Measurements from ENCODE around the gene RPS15.

The RPS15 gene

DNA sequence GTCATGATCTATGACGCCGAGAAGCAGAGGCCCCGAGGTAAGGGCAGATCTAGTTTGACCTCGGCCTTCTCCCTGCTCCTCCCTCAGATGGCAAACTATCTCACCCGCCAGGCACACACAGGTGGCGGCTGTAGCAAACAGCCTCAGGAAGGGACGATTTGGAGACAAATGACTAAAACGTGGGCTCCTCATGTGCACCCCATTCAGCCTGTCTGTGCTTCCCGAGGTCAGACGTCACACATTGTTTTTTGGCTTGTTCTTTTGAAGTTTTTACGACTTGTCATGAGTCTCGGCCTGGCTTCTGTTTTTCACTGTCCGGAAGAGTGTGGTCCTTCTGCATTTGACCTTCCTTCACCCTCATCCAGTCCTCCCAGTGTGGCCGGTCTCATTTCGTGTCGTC lies 15.8 kb upstream of the RPS15 start:
- peaks cover 89% of the 10 kb centered on the region for H3K36me3 ChIP-seq
- TF ChIP-seq, protein P1, sequence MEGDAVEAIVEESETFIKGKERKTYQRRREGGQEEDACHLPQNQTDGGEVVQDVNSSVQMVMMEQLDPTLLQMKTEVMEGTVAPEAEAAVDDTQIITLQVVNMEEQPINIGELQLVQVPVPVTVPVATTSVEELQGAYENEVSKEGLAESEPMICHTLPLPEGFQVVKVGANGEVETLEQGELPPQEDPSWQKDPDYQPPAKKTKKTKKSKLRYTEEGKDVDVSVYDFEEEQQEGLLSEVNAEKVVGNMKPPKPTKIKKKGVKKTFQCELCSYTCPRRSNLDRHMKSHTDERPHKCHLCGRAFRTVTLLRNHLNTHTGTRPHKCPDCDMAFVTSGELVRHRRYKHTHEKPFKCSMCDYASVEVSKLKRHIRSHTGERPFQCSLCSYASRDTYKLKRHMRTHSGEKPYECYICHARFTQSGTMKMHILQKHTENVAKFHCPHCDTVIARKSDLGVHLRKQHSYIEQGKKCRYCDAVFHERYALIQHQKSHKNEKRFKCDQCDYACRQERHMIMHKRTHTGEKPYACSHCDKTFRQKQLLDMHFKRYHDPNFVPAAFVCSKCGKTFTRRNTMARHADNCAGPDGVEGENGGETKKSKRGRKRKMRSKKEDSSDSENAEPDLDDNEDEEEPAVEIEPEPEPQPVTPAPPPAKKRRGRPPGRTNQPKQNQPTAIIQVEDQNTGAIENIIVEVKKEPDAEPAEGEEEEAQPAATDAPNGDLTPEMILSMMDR (IDR thresholded peaks at IDR 0.05; ENCODE audit: low read depth, low read length), result no peak
- no peaks in the 10 kb centered on the region for H3K27me3 ChIP-seq
- H3K9me3 ChIP-seq, result no peaks in the 10 kb centered on the region
- H3K4me3 ChIP-seq (ENCODE audit: low read depth, low read length), result no peak overlapping the region
- DNase-seq, result no peak
- H3K4me1 ChIP-seq, result no peaks in the 10 kb centered on the region; the same call in 1 of the 2 replicates

DNA sequence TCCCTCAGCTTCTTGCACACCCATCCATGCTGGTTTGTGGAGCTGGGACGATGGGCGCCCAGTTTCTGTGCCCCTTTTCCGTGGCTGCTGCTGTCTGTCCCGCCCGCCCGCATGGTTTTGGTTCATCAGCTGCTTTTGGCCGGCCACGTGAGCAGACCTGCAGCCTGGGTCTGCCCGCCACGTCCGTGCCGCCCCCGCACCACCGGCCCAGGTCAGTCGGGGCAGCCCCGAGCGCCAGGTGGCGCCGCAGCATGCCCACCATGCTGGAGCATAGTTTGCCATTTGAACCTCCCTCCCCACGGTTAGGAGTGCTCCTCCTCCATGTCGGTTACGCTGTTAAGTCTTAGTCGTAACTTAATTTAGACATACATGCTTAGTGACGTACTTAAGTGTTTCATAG lies 15.3 kb upstream of the RPS15 start:
- no peak for DNase-seq
- Histone ChIP-seq H3K4me1 (no peaks in the 10 kb centered on the region; the same call in 1 of the 2 replicates), H3K36me3 (peaks cover 89% of the 10 kb centered on the region), H3K9me3 (no peaks in the 10 kb centered on the region), H3K27me3 (no peaks in the 10 kb centered on the region), H3K4me3 (ENCODE audit: low read depth, low read length) (no peak overlapping the region)
- TF ChIP-seq, protein P1 (IDR thresholded peaks at IDR 0.05; ENCODE audit: low read depth, low read length), result no peak

DNA sequence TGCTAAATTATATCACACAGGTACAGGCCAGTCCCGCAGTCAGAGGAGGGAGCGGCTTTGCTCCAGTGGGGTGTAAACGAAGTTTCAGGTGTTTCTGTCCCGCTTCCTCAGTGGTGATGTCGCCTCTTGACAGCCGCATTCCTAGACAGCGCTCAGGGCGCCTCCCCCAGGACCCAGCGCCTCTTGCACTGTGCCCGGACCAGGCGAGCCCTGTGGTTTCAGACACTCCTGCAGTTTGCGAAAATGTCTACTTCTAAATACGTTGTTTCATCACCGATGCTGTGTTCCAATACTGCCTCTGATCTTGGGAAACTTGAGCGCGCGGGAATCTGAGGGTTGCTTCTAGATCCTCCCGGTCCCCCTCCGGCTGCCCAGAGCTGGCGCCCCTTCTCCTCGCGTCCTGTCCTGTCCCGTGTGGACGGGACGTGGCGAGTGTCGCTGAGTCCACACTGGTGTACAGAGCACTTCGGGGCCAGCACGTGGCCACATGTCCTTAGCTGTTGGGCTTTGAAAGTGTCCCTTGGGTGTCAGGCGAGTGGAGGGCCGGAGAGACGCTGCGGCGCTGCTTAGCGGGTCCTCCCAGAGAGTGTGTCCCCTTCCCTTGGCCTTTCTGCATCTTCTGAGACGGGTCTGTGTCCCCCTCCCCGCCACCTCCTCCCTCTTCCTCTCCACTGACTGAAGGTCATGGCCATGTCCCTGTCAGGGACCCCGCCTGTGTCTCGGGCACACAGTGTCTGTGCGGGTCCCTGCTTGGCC lies 14.6 kb upstream of the RPS15 start:
- no peaks in the 10 kb centered on the region; the same call in 1 of the 2 replicates for H3K4me1 ChIP-seq
- TF ChIP-seq, protein P1 (IDR thresholded peaks at IDR 0.05; ENCODE audit: low read depth, low read length), result no peak
- H3K27me3 ChIP-seq, result no peaks in the 10 kb centered on the region
- H3K36me3 ChIP-seq, result peaks cover 89% of the 10 kb centered on the region
- H3K4me3 ChIP-seq (ENCODE audit: low read depth, low read length), result no peak overlapping the region
- no peaks in the 10 kb centered on the region for H3K9me3 ChIP-seq
- DNase-seq, result no peak

DNA sequence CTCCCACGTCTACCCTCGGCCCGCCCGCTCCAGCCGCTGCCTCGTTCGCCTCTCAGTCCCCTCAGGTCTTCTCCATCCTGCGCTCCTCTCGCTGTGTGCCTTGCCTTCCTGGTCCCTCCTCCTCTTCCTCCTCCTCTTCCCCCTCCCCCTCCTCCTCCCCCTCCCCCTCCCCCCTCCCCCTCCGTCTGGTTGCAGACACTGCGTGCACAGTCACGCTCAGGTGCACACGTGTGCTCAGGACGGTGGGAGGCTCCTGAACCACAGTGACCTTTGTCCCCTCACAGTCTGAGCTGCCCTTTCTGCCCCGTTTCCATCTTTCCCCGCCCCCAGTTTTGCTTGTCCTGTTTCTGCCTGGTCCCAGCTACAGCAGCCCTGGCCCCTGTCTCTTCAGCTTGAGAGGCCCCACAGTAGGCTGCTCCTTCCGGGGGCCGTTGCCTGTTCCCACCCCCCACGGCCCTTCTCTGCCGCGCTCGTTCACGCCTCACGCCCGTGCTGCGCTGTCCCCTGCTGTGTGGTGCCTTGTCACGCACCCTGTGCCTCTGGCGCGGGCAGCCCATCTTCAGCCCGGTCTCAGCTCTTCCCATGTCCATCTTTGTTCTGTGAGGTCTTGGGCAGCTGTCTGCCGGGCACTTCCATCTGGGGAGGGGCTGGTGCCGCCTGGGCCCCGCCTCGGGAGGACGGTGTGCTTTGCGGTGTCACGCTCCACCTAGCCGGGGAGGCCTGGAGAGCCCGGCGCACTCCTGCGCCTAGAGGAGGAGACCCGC lies 13.8 kb upstream of the RPS15 start:
- H3K4me3 ChIP-seq (ENCODE audit: low read depth, low read length), result no peak overlapping the region
- TF ChIP-seq, protein P1 (IDR thresholded peaks at IDR 0.05; ENCODE audit: low read depth, low read length), result no peak
- no peaks in the 10 kb centered on the region for H3K27me3 ChIP-seq
- H3K4me1 ChIP-seq, result no peaks in the 10 kb centered on the region; the same call in 1 of the 2 replicates
- H3K9me3 ChIP-seq, result no peaks in the 10 kb centered on the region
- no peak for DNase-seq
- peaks cover 89% of the 10 kb centered on the region for H3K36me3 ChIP-seq

DNA sequence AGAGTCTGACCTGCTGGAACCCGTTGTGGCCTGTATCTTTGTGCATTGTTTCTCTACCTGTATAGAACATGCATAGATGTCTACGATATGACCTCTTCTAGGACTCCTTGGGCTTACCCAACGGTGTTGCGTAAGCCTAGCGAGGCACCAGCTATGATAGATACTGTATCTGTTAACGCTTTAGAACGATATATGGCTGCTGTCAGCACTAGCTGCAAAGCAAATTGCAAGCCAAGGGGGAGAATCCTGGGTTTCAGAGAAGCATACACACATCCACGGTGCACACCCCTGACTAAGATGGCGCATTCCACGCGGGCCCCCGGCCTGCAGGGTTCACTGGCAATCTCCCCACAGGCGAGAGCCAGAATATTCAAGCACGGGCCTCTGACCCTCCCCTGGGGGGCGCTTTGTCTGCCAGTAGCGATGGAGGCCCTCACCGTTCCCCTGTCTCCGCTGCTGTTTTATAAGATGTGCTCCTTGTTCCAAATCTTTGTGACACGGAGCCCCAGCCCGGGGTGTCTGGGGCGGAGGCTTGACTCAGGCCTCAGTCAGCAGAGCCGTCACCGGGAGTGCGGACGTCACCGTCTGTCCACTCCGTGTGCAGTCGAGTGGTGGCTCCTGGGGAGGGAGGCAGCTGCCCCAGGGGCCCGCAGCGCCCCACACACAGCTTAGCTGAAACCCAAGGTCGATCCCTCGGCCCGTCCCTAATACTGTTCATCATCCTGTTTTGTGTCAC lies 12.9 kb upstream of the RPS15 start:
- no peaks in the 10 kb centered on the region; the same call in 1 of the 2 replicates for H3K4me1 ChIP-seq

More for the DNA sequence above, 12.9 kb upstream of the RPS15 start:
- no peak for DNase-seq
- no peaks in the 10 kb centered on the region for H3K27me3 ChIP-seq
- peaks cover 96% of the 10 kb centered on the region for H3K36me3 ChIP-seq
- TF ChIP-seq, protein P1 (IDR thresholded peaks at IDR 0.05; ENCODE audit: low read depth, low read length), result no peak
- no peaks in the 10 kb centered on the region for H3K9me3 ChIP-seq
- no peak overlapping the region for H3K4me3 ChIP-seq (ENCODE audit: low read depth, low read length)
